ENCODE measurements around the gene SLC43A3. TPM values are rescaled to one million over a fixed set of nuclear protein-coding genes. Genes with fewer than 3 reads are reported as not detected.

SLC43A3 gene
- 49.4 TPM for total RNA-seq

DNA sequence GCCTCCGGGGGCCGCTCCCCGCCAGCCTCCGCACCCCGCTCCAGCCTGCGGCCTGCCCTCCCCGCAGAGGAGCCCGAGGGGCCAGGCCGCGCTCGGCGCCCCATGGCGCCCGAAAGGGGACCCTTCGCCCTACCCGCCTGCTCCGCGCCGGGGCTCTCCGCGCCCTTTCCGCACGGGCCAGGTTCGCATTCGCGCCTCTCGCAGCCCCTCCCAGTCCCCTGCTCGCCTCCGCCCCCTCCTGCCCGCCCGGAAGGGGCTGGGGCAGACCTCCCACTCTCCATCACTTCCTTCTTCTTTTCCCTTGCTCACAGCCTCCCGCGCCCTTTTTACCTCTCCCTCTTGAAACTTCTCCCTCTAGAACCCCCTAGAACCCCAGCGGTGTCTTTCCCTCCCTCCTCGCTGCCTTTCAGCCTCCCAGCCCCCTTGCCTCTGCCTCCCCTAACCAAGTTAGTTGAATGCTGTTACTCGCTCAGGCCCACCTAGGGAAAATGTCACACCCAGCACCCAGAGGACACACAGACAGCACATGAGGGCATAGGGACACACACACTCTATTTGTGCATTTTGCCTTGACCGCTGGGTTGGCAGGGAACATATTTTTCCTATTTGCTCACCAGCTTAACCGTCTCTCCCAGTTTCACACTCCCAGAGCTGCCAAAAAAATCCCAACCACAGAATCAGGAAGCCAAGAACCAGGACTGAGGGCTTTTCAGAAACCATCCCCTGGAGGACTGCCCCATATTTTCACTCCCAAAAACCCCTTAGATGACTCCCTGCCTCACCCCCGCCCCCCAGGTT is at the start of gene SLC43A3:
Gene SLC43A3, minus strand, starts transcription at position 193 of the 798 bp plus-strand sequence. CDS start 949 bp downstream, outside the sequence.
- DNase-seq: peak; percentile 80

DNA sequence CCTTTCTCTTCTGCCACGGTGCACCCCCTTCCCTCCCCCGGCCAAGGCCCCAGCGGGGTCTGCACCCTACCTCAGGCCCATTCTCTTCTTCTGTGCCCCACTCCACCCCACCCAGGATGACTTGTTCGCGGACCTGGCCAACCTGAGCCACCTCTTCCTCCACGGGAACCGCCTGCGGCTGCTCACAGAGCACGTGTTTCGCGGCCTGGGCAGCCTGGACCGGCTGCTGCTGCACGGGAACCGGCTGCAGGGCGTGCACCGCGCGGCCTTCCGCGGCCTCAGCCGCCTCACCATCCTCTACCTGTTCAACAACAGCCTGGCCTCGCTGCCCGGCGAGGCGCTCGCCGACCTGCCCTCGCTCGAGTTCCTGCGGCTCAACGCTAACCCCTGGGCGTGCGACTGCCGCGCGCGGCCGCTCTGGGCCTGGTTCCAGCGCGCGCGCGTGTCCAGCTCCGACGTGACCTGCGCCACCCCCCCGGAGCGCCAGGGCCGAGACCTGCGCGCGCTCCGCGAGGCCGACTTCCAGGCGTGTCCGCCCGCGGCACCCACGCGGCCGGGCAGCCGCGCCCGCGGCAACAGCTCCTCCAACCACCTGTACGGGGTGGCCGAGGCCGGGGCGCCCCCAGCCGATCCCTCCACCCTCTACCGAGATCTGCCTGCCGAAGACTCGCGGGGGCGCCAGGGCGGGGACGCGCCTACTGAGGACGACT is 49.3 kb upstream of the SLC43A3 start:
- DNase-seq: no peak

- no peak for DNase-seq
Measured at GRCh38 chr11:57475671-57476046, 48.7 kb upstream of the SLC43A3 start.

- no peak for DNase-seq
Measured at GRCh38 chr11:57475191-57475590, 48.3 kb upstream of the SLC43A3 start.

GRCh38 chr11:57474803-57475115 is 47.8 kb upstream of the SLC43A3 start:
- DNase-seq: no peak

- no peak for DNase-seq
Measured at GRCh38 chr11:57474017-57474802, 47.3 kb upstream of the SLC43A3 start.

DNA sequence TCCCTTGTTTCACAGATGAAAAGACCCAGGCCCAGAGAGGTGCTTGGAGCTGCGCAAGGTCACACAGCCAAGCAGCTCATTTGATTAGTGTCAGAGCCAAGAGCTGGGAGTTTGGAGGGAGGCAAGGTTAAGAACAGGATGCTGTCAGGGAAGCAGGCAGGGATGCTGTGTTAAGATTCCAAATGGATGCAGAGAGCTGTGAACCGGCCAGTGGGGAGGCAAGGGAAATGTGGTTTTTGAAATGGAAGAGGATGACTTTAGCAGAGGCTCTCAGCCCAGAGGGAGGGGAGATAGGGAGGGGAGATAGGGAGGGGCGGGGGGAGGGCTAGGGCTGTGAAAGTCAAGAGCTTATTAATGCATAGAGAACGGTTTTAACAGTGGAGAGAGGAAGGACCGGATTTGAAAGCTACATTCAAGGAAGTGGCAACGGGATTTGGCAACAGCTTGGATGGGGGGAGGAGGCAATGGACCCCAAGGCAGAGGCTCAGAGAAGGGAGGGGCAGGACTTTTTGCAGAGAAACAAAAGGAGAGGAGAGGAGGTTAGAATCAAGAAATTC is 46.4 kb upstream of the SLC43A3 start:
- no peak for DNase-seq

DNA sequence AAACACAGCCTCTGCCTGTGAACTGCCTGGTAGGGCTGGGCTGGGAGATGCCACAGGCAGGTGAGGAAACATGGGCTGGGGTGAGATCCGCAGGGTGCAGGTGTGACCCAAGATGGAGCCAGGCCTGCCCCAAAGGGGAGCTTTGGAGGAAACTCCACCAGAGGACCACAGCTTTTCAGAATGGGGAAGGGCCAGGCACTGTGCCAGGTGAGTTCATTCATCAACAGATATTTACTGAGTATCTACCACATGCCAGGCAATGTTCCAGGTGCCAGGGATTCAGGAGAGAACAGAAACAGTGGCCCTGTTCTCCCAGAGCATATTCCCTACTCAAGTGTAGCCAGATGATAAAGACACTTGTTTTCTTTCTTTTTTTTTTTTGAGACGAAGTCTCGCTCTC is 44.6 kb upstream of the SLC43A3 start:
- DNase-seq: no peak

- DNase-seq: no peak
Measured at GRCh38 chr11:57469268-57469667, 42.3 kb upstream of the SLC43A3 start.

- no peak for DNase-seq
Measured at GRCh38 chr11:57468276-57468675, 41.4 kb upstream of the SLC43A3 start.

DNA sequence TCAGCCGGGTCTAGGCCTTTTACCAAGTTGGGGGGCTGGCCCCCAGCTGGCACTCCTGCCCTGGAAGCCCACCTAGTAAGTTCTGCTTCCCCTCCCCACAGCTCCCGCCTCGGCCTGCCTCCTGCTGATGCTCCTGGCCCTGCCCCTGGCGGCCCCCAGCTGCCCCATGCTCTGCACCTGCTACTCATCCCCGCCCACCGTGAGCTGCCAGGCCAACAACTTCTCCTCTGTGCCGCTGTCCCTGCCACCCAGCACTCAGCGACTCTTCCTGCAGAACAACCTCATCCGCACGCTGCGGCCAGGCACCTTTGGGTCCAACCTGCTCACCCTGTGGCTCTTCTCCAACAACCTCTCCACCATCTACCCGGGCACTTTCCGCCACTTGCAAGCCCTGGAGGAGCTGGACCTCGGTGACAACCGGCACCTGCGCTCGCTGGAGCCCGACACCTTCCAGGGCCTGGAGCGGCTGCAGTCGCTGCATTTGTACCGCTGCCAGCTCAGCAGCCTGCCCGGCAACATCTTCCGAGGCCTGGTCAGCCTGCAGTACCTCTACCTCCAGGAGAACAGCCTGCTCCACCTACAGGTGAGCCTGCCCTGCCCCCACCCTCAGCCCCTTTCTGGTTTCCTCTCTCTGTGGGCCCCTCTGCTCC is 40.7 kb upstream of the SLC43A3 start:
- DNase-seq: no peak

DNA sequence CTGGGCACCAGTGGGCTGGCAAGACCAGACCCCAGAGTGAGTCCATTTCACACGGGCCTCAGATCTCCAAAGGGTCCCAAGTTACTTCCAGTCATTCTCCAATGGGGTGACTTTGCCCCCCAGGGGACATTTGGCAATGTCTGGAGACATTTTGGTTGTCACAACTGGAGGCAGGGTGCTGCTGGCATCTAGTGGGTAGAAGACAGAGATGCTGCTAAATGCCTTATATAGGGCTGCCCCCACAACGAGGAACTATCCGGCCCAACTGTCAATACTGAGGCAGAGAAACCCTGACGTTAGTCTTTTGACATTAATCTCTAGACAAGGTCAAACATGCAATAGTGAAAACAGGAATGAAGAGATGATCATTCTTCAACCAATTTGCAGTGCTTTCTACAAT is 39.8 kb upstream of the SLC43A3 start:
- DNase-seq: no peak

GRCh38 chr11:57464539-57465181 is 37.7 kb upstream of the SLC43A3 start:
- DNase-seq: no peak

DNA sequence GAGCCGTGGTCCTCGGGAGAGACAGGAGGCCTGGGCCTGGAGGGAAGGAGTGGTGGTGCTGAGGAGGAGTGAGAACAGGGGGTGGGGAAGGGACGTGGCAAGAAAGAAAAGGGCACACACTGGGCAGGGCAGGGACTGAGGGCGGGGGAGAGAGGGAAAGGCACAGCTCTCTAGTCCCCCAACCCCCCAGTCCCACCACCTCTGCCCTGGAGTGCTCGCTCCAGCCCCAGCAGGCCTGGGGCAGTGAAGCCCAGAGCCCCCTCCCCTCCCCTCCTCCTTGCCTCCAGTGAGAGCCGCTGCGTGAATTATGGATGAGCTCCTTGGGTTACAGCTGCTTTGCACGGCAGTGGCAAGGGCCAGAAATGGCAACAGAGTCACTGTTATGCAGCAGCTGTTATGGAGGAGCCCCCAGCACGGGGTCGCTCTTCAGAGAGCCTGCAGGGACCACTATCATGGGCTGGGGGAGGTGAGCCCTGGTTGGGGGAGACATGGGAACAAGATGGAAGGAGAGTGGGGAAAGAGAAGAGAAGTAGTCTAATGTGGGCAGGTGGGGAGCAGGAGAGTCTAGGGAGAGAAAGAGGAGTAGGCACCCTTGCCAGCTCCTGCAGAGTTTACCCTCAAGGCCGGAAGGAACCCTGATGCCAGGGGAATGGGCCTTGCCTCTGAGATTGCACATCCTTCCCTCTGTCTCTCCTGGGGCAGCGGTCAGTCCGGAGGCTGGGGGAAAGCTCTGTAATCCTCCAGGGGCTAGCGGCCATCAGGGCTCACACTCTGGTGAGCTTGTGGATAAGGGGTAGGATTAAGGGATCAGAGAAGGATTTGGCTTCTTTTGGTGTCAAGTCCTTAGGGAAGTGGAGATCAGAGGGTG is 37.0 kb upstream of the SLC43A3 start:
- DNase-seq: peak; percentile 73

DNA sequence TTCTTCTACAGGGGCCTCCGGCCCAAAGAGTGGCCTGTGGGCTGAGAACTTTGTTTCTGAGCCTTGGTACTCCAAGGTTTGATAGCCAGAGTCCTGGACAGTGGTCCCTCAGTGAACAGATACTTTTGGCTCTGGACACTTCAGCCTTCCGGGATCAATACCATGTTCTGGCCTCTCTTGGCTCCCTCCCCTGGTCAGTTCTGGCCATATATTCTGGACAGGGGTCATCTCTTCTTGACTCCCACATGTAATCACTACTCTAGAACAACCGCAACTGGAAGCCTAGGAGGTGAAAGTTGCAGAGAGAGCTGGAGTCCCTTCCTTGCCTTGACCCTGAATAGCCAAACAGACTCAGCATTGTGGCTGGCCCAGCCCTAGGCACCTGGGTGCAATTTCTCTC is 35.7 kb upstream of the SLC43A3 start:
- DNase-seq: no peak

DNA sequence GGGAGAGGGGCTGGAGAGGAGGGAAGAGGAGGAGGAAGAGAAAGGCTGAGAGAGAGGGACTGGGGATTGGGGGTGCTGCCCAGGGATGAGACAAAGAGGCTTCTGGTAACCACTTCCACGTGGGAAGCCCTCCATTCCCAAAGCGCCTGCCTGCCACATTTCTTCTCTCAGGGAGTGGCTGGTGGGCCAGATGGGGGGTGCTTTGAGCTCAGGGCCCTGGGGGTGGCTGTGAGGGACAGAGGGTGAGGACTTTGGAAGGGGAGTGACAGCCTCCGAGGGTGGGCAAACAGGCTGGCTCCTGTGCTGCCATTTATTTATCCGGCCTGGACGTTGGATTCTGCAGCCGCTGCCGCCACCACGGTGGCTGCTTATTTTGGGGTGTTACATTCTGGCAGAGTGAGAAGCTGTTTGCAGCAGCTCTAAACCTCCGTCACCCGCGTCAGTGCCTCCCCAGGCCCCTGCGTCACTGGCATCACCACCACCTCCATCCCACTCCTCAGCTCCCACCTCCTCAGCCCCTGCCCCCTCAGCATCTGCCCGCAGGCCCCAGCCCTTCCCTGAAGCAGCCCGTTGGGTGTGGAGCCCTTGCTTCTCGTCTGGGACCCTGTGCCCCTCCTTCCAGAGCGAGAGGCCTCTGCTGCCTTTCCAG is 35.0 kb upstream of the SLC43A3 start:
- no peak for DNase-seq

GRCh38 chr11:57460758-57461749 is 34.1 kb upstream of the SLC43A3 start:
- no peak for DNase-seq

DNA sequence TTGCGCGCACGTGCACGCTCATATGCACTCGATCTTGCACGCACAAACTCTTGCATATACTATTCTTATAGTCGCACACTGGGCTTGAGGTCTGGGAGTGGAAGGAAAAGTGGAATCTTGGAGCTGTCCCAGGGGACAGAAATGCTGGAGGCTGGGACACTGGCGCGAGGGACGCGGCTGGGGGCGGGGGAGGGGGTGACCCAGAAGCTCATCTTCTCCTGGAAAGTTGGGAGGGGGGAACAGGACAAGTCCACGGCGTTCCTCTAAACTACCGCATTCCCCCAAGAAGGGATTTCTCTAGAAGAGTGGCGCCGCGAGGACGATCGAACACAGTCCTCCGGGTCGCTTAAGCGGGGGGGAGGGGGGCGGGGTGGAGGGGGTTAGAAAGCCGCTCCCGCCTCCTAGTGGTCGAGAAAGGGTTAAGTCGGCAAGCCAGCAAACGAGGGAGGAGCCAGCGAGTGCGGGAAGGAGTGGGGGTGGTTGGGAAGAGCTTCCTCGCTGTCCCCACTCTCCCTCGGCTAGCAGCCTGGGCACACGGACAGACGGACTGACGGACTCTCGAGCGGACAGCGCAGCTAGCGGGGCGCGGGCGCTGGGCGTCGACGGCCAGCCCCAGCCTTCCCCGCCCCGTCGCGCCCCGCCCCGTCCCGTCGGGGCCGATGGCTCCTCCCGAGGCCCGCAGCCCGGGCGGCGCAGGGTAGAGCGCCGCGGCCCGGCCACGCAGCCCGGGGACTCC is 33.3 kb upstream of the SLC43A3 start, which contains the start of gene RTN4RL2:
Gene RTN4RL2, plus strand, starts transcription at position 507 of the 736 bp plus-strand sequence. CDS start 338 bp downstream, outside the sequence.
- peak; percentile 69 for DNase-seq
